UCSD-AML1 (cell line): Measurements from ENCODE around the gene C9orf153.
"Not testable (repeated sequence)": the region's sequence is repeated elsewhere in the genome, so short reads cannot be mapped to it uniquely, and the experiment has no call there.

Source experiments
- DNase-seq: peaks from one replicate; lab custom pipeline; 2025; ENCODE audit not compliant: unreplicated experiment; lab: John Stamatoyannopoulos, UW

C9orf153 gene

GRCh38 chr9:86259557-86259956 lies at the start of gene C9orf153:
TSS of gene C9orf153 (minus strand) at chr9:86259657. CDS start at chr9:86229603, 30,054 bp downstream.
- no peak for DNase-seq

- DNase-seq: no peak
Observed at GRCh38 chr9:86308687-86309086, 49.2 kb upstream of the C9orf153 start.

- DNase-seq: no peak
Observed at GRCh38 chr9:86304236-86304730, 44.8 kb upstream of the C9orf153 start.

GRCh38 chr9:86303316-86303975 lies 44.0 kb upstream of the C9orf153 start:
- DNase-seq: no peak

GRCh38 chr9:86301686-86302085 lies 42.2 kb upstream of the C9orf153 start:
- no peak for DNase-seq

GRCh38 chr9:86300701-86301100 lies 41.2 kb upstream of the C9orf153 start:
- DNase-seq: no peak

- DNase-seq: no peak
Observed at GRCh38 chr9:86298873-86299272, 39.4 kb upstream of the C9orf153 start.

- not testable (repeated sequence) for DNase-seq
Observed at GRCh38 chr9:86290341-86290740, 30.9 kb upstream of the C9orf153 start.

GRCh38 chr9:86288499-86289198 lies 29.2 kb upstream of the C9orf153 start:
- DNase-seq: no peak

GRCh38 chr9:86287013-86287412 lies 27.6 kb upstream of the C9orf153 start:
- DNase-seq: peak; percentile 21

GRCh38 chr9:86286278-86286677 lies 26.8 kb upstream of the C9orf153 start:
- DNase-seq: no peak

GRCh38 chr9:86285261-86285660 lies 25.8 kb upstream of the C9orf153 start:
- peak; percentile 39 for DNase-seq

- no peak for DNase-seq
Observed at GRCh38 chr9:86282979-86283535, 23.6 kb upstream of the C9orf153 start.

GRCh38 chr9:86282077-86282978 lies 22.9 kb upstream of the C9orf153 start, which contains the start of gene ISCA1:
TSS of gene ISCA1 (minus strand) at chr9:86282538. CDS start at chr9:86282458, 80 bp downstream.
- DNase-seq: peak; percentile 98

- DNase-seq: no peak
Observed at GRCh38 chr9:86281593-86282076, 22.2 kb upstream of the C9orf153 start.

GRCh38 chr9:86280580-86280979 lies 21.1 kb upstream of the C9orf153 start:
- no peak for DNase-seq

GRCh38 chr9:86279839-86280238 lies 20.4 kb upstream of the C9orf153 start:
- no peak for DNase-seq

- no peak for DNase-seq
Observed at GRCh38 chr9:86277072-86277471, 17.6 kb upstream of the C9orf153 start.

- no peak for DNase-seq
Observed at GRCh38 chr9:86275962-86276361, 16.5 kb upstream of the C9orf153 start.

GRCh38 chr9:86274821-86275643 lies 15.6 kb upstream of the C9orf153 start:
- DNase-seq: no peak
